Natural killer cell (primary cell): Measurements from ENCODE around the gene LIN7B. TPM values are rescaled to one million over a fixed set of nuclear protein-coding genes. Genes with fewer than 3 reads are reported as not detected.

Experiments used
- ATAC-seq, 3 donors: fragments of 150-1000 bp in 2 of 3; fragments of 200-7000 bp in 1 of 3; cut with Tn5 transposase; 1 replicate in 1 of 3; 2 replicates in 2 of 3; pipeline ENCODE4 v1.10.0; 2021; ENCODE audit warnings: mild to moderate bottlenecking in 2 of 3, moderate library complexity in 2 of 3
- DNase-seq, 2 donors: peaks; one replicate each; pipeline versions ENCODE4 v3.0.0 to v3.0.0-alpha.2; 2013 to 2021; ENCODE audit warnings: mixed read lengths in 1 of 2
- H3K27ac ChIP-seq: one replicate; pipeline ENCODE4 v1.5.1; 2013; ENCODE audit warnings: mild to moderate bottlenecking, low read length
- H3K27me3 ChIP-seq: one replicate; pipeline ENCODE4 v1.6.1; 2013; ENCODE audit warnings: low read length; ENCODE audit not compliant: control insufficient read depth, insufficient read depth
- H3K36me3 ChIP-seq: one replicate; pipeline ENCODE4 v1.6.1; 2013; ENCODE audit warnings: low read length; ENCODE audit not compliant: control insufficient read depth, insufficient read depth
- H3K4me1 ChIP-seq: one replicate; pipeline ENCODE4 v1.6.1; 2013; ENCODE audit warnings: low read length; ENCODE audit not compliant: control insufficient read depth, insufficient read depth
- H3K4me3 ChIP-seq: one replicate; pipeline ENCODE4 v1.5.1; 2013; ENCODE audit warnings: low read length
- H3K9me3 ChIP-seq: one replicate; pipeline ENCODE4 v1.6.1; 2013; ENCODE audit warnings: low read length; ENCODE audit not compliant: control insufficient read depth, insufficient read depth
- H3K27ac Mint-ChIP-seq, 2 donors: one replicate each; pipeline ENCODE4 v1.8.0; 2022; ENCODE audit warnings: mild to moderate bottlenecking in 2 of 2, mixed read lengths in 2 of 2, moderate library complexity in 1 of 2
- H3K27me3 Mint-ChIP-seq, 2 donors: one replicate each; pipeline ENCODE4 v1.8.0; 2022; ENCODE audit warnings: low read depth in 2 of 2, mixed read lengths in 2 of 2
- H3K36me3 Mint-ChIP-seq: one replicate; pipeline ENCODE4 v1.8.0; 2022; ENCODE audit warnings: mixed read lengths
- H3K4me1 Mint-ChIP-seq, 2 donors: one replicate each; pipeline ENCODE4 v1.8.0; 2022; ENCODE audit warnings: mixed read lengths in 2 of 2
- H3K4me3 Mint-ChIP-seq: one replicate; pipeline ENCODE4 v1.8.0; 2022; ENCODE audit warnings: mild to moderate bottlenecking, moderate library complexity, mixed read lengths
- H3K9me3 Mint-ChIP-seq, 2 donors: one replicate each; pipeline ENCODE4 v1.8.0; 2022; ENCODE audit warnings: mixed read lengths in 2 of 2
- CTCF ChIP-seq: fragments of 200-600 bp; IDR thresholded peaks from one replicate; pipeline ENCODE4 v1.8.0; 2022; ENCODE audit warnings: antibody characterized with exemption
- WGBS: methylation state at CpG from one replicate; pipeline ENCODE4 v1.1.7; 2013; ENCODE audit warnings: missing lambda C conversion rate; ENCODE audit not compliant: insufficient coverage; 5-methylcytosine and 5-hydroxymethylcytosine counted together
- intact Hi-C: fragments of 100-400 bp; cut with micrococcal nuclease; formaldehyde crosslinking; loops from one replicate; pipeline ENCODE4 v1.14.2; 2022
- total RNA-seq, 4 donors: library from RNA; stranded (reverse); fragments of 120-200 nt in 1 of 4; gene quantifications; one replicate each; pipeline versions ENCODE4 v1.2.3 to v1.2.4, GENCODE V29; 2013 to 2022

The LIN7B gene
- total RNA-seq, 3 donors from 2014 or later (not counting 1 experiment from before 2014, with no cell fraction given) = 6.2 to 8.8 (median 6.5) TPM

GRCh38 chr19:49094505-49095482, 19.4 kb upstream of the LIN7B start:
- Histone ChIP-seq H3K36me3 (peaks cover 60% of the 10 kb centered on the region), H3K9me3 (no peaks in the 10 kb centered on the region), H3K27me3 (no peaks in the 10 kb centered on the region), H3K4me3 (no peak overlapping the region), H3K4me1 (no peaks in the 10 kb centered on the region), H3K27ac (no peak overlapping the region)
- WGBS = 90% methylated on average over 20 of the region's 23 CpGs
- peaks cover 0 to 22% of the 10 kb centered on the region in 2 donors for H3K4me1 Mint-ChIP-seq
- no peaks in the 10 kb centered on the region for H3K27me3 Mint-ChIP-seq
- no peak for TF ChIP-seq CTCF
- H3K9me3 Mint-ChIP-seq = no peaks in the 10 kb centered on the region
- ATAC-seq (no peak), DNase-seq (no peak)
- intact Hi-C loops = no loop called here
- no peak overlapping the region for H3K4me3 Mint-ChIP-seq
- H3K36me3 Mint-ChIP-seq = no peaks in the 10 kb centered on the region
- no peak overlapping the region for H3K27ac Mint-ChIP-seq

- peak; percentile 67 to 88 for DNase-seq
Measured at GRCh38 chr19:49097453-49098288, 16.5 kb upstream of the LIN7B start.

GRCh38 chr19:49098795-49099194, 15.4 kb upstream of the LIN7B start:
- no peaks in the 10 kb centered on the region for H3K36me3 Mint-ChIP-seq
- no peak for ATAC-seq

More at GRCh38 chr19:49097453-49098288, 16.5 kb upstream of the LIN7B start:
- Histone ChIP-seq H3K4me1 (no peaks in the 10 kb centered on the region), H3K27me3 (no peaks in the 10 kb centered on the region), H3K4me3 (no peak overlapping the region), H3K27ac (no peak overlapping the region), H3K9me3 (no peaks in the 10 kb centered on the region), H3K36me3 (peaks cover 55% of the 10 kb centered on the region)
- Mint-ChIP-seq H3K9me3 (no peaks in the 10 kb centered on the region), H3K36me3 (no peaks in the 10 kb centered on the region), H3K27me3 (no peaks in the 10 kb centered on the region), H3K27ac (no peak overlapping the region), H3K4me1 (peaks cover 0 to 16% of the 10 kb centered on the region in 2 donors), H3K4me3 (no peak overlapping the region)
- 71% methylated on average over 8 of the region's 8 CpGs for WGBS
- peak; percentile 96 for TF ChIP-seq CTCF
- peak; percentile 94 to 98 (median 95) for ATAC-seq
- intact Hi-C loops = loop anchor here (1.0 to 2.0 kb wide), 3 partner anchors 48 to 111 kb away; no protein-coding TSS in a partner anchor

More at GRCh38 chr19:49098795-49099194, 15.4 kb upstream of the LIN7B start:
- DNase-seq = no peak
- Mint-ChIP-seq H3K4me3 (no peak overlapping the region), H3K4me1 (peaks cover 0 to 16% of the 10 kb centered on the region in 2 donors), H3K27me3 (no peaks in the 10 kb centered on the region), H3K9me3 (no peaks in the 10 kb centered on the region), H3K27ac (no peak overlapping the region)
- Histone ChIP-seq H3K36me3 (peaks cover 61% of the 10 kb centered on the region), H3K4me3 (no peak overlapping the region), H3K4me1 (no peaks in the 10 kb centered on the region), H3K27ac (no peak overlapping the region), H3K9me3 (no peaks in the 10 kb centered on the region), H3K27me3 (no peaks in the 10 kb centered on the region)
- WGBS = 98% methylated on average over 4 of the region's 4 CpGs
- intact Hi-C loops = no loop called here
- TF ChIP-seq CTCF = no peak
